NCI-H2171 (cell line): ENCODE data around the gene CDH16.
A peak's percentile ranks its signal among the peaks of the same experiment; 100 is the strongest.

ENCODE experiments used
- DNase-seq: peaks from one replicate; lab custom pipeline; 2025; lab: John Stamatoyannopoulos, UW

Gene CDH16

GRCh38 chr16:66926961-66927436 is 8.3 kb upstream of the CDH16 start:
- no peak for DNase-seq

- no peak for DNase-seq
Observed at GRCh38 chr16:66926171-66926947, 7.7 kb upstream of the CDH16 start.

- DNase-seq, result no peak
Observed at GRCh38 chr16:66925322-66925840, 6.7 kb upstream of the CDH16 start, which contains the start of gene RRAD. Gene RRAD, minus strand, starts transcription at chr16:66925535. Its CDS starts 356 bp downstream, at chr16:66925179.

GRCh38 chr16:66924527-66925321 is 6.0 kb upstream of the CDH16 start:
- no peak for DNase-seq

- DNase-seq, result peak; percentile 22
Observed at GRCh38 chr16:66923866-66924265, 5.2 kb upstream of the CDH16 start.

- DNase-seq, result peak; percentile 93
Observed at GRCh38 chr16:66923247-66923731, 4.6 kb upstream of the CDH16 start.

DNA sequence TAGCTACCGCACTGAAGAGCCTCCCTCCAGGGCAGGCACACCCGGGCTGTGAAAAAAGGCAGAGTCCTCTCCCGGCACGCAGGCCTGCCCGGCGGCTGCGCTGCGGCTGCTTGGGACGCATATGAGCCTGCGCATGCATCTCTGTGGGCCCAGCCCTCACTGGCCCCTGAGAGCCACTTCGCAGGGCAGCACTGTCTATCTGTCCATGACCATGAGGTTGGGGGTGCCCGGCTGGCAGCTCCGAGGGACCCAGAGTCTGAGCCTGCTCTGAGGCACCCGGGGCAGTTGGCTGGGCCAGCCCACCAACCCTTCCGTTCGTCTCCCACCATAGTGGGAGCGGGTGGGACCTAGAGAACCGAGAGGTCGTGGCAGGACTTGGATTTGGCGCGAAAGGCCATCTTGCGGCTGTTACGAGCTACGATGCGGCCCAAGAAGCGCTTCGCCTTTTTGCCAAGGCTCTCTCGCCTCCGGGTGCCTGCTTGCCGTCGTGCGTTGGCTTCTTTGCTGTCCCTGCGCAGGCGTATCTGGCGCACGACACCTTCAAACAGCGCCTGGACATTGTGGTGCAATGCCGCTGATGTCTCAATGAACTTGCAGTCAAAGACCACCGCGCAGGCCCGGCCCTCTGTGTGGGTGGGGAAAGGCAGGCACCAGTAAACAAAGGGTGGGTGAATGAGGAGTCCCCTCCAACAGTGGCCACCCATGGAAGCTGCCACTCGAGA is 3.2 kb upstream of the CDH16 start:
- no peak for DNase-seq

DNA sequence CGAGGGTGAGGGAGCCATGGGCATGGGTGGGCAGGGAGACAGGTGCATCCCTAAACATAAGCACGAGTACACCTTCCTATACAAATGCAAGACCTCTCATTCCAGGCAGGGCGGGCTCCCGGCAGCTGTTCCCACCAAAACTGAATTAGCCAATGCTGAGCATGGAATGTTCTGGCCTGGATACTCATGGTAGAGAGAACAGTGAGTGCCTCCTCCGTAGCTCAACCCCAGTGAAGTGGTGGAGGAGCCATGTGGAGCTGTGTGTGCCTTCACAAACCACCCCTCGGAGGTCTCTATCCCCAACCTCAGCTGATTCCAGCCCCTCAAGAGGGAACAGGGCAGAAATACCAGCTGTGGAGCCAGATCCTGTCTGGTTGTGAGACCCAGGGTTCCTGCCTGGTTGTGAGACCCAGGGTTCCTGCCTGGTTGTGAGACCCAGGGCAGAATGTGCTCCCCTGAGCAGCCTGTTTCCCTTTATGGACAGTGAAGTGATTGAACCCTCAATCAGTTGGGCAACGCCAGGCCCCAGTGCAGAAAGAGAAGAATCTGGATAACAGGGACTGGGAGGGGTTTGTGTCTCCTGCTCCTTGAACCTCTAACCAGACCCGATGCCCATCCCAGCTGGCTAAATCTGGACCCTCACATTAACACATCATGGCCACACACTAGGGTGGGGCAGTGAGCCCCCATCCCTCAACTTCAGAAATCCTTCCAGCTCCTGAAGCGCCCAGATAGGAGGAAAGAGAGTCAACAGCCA is 2.4 kb upstream of the CDH16 start:
- no peak for DNase-seq

DNA sequence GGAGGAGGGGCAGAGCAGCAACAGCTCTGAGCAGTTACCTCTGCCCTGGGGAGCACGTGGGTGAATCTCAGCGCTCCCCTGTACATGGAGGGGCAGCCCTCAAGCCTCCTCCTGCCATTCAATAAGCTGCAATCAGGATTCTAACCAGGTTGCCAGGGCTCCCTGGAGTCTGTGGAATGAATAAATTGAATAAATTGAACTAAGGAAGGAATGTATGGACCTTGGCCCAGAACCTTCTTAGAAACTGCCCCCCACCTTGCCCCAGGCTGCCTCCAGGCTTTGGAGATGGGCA is 1.6 kb upstream of the CDH16 start:
- DNase-seq, result no peak

GRCh38 chr16:66919569-66920298 is 1.0 kb upstream of the CDH16 start:
- no peak for DNase-seq

- DNase-seq, result no peak
Observed at GRCh38 chr16:66918355-66918754, 330 bp downstream of the CDH16 start.

DNA sequence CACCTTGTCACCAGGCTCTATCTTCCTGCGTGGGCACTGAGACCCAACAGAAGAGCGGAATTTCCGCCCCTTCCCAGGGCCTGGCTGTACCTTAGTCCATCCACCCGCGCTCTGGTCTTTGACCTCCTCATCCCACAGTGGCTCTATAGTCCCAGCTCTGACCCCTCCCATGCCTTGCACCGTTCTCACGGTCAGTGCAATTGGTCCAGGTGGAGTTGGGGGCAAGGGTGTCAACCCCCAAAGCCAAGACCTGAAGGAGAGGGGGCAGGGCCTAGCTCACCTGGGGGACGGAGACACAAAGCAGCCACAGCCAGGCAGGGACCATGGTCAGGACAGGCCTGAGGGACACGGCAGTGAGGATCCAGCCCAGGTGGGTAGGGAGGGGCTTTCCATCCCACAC is 944 bp downstream of the CDH16 start:
- DNase-seq, result no peak

- no peak for DNase-seq
Observed at GRCh38 chr16:66916518-66916917, 2.2 kb downstream of the CDH16 start.

GRCh38 chr16:66915041-66915440 is 3.6 kb downstream of the CDH16 start:
- DNase-seq, result no peak

- no peak for DNase-seq
Observed at GRCh38 chr16:66914541-66914940, 4.1 kb downstream of the CDH16 start.

GRCh38 chr16:66913711-66914110 is 5.0 kb downstream of the CDH16 start:
- no peak for DNase-seq

DNA sequence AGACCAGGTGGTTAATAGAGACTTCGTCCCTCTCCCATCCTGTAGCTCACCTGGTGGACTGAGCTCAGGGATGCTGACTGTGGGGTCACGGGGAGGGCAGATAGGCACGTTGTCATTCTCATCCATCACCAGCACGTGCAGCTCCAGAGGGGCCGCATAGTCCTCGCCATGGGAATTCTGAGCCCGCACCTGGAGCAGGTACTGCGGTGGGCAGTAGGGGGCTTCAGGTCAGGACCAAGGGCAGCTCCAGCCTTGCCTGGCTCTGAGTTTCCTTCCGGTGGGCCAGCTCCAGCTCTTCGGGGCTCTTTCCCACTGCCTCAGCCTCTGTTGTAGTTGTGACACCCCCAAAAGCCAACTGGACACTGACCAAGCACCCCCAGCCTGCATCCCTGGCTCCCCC is 5.6 kb downstream of the CDH16 start:
- no peak for DNase-seq

DNA sequence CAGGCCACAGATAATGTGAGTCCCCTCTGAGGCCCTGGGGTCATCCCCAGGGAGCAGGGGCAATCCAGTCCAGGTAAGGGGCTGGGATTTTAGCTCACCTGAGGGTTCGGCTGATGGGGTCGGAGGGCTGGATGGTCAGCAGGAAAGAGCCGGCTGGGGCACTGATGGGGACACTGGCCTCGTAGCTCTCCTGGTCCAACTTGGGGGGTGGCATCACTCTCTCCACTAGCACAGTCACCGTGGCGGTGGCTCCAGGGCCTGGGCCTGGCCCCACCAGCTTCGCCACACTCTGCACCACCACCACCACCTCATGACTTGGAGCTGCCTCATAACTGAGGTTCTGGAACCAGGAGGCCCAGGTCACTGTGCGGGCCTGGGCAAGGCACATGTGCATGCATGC is 6.9 kb downstream of the CDH16 start:
- DNase-seq, result no peak

DNA sequence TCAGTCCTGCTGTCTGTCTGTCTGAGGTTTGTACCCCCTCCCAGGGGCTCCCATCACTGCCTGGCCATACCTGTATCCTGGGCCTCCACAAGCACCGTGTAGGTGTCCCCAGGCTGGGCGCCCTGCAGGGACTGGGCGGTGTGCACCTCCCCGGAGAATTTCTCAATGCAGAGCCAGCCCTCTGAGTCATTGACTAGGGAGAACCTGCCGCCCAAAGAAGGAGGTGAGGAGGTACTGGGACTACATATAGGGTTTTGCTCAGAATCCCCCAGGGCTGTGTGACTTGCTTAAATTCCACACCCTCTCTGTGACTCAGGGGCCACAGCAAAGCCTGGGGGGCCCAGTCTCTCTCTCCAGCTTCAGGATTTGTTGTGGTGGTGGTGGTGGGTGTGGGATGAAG is 7.6 kb downstream of the CDH16 start:
- DNase-seq, result no peak

DNA sequence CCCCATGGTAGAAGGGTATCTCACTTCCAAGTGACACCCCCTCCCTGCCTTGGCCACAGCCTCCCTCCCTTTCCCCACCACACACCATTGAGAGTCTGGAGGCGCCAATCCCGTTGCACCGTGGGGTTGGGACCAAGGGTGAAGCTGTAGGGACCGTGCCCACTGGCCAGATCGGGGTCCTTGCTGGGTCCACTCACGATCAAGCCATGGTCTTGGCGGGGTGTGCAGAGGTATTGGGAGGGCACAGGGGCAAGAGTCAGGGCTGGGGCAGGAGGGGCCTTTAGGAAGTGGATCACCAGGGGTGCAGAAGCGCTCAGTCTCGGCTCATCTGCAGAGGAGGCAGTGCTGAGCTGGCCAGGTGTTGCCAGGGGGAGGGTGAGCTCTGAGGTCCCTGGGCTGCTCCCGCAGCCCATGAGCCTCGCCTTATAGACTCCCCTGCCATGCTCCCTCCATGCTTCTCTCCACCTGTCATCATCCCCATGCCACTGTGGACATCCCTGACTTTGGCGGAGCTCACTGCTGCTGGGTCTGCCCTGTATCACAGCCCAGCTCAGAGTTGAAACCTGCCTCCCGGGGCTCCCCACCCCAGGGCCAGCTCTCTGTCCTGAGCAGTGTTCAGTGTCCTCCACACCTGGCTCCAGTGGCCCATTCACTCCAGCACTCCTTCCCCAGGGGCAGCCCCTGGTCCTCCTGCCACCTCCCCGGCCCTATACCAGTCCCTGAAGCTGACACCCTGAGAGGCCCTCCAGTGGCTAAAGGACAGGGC is 8.3 kb downstream of the CDH16 start:
- no peak for DNase-seq
